Activated naive CD4-positive, alpha-beta T cell (primary cell): ENCODE measurements around the gene USP24.

ENCODE experiments used
- DNase-seq, 4 experiments: peaks; one replicate each; lab custom pipeline; 2025; lab: John Stamatoyannopoulos, UW

The USP24 gene

DNA sequence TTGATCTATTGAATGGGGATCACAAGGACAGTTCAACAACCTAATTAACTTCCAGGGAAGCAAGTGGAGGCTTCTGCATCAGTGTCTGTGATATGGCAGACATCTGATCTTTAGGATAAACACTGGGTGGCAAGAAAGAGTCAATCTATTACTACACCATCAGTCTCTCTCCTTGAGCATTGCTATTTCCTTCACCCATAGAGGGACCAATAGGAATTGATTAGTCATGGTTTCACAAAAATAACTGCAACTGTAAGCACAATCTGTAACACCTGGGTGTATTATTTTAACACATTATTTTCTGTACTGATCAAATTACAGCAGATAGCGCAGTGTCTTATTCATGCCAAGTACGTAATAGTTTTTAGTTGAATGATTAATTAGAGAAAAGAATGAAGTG is 50.3 kb downstream of the USP24 start:
- no peak for DNase-seq

DNA sequence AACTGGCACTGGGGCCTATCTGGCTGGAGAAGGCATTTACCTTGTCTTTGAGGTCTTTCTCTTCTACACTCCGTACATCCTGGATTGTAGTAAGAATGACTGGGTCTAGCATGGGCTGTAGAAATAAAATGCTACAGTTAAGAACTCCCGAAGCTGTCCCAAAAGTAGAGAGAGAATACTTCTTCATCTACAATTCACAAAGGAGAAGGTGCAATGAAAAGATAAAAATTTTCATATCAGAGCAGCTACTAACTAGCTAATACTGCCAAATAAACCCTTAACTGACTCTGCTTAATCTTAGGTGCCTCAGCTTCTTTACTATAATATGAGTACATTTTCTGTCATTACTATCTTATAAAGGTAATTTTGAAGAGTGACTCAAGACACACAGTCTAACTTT is 55.6 kb downstream of the USP24 start:
- DNase-seq = no peak

DNA sequence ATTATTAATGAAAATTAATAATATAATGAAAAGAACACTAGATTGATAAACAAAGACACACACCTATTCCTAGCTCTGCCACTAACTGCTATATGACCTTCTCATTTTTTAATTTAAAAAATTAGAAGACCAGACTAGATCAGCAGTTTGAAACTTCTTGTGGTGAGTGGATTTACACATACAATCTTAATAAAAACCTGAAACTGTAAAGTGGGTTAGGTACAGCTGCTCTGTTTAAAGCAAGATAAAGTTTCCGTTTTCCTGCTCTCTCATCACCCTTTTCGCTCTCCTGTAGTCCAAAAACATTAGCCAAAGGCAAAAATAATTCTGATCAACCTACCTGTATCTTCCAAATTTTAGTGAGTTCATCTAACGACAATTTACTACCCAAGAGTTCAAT is 58.6 kb downstream of the USP24 start:
- no peak for DNase-seq

DNA sequence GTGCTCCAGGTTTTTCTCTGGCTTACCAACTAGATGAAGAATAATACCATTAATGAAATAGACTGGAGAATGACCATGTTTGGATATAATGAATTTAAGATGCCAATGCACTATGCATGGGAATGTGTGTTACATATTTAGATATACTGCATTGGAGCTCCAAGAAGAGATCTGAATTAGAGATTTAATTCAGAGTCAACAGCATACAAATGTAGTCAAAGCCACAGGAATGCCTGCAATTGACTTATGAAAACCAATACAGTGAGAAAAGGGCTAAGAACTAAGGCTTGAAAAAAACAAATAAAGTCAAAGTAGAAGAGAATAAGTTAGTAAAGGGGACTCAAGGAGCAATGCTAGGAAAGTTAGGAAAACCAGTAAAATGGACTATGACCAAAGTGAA is 59.1 kb downstream of the USP24 start:
- no peak for DNase-seq

DNA sequence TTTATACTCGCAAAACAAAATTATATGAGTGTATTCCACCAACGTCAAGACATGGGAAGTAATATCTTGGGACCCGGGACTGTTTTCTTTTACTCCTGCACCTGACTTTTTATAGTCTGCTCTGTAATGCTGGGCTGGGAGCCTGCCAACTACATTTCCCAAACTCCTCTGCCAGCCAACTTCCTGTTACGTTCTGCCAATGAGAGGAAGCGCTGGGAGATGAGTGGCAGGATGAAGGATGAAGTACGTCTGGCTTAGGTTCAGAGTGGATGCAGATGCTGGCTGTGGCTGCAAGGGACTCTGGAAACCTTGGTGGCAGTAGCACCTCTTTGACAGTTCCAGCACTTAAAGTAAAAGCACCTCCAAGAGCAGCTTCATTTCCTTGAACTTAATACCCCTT is 59.6 kb downstream of the USP24 start:
- no peak for DNase-seq

- no peak for DNase-seq
Observed at GRCh38 chr1:55154616-55155015, 60.5 kb downstream of the USP24 start.

DNA sequence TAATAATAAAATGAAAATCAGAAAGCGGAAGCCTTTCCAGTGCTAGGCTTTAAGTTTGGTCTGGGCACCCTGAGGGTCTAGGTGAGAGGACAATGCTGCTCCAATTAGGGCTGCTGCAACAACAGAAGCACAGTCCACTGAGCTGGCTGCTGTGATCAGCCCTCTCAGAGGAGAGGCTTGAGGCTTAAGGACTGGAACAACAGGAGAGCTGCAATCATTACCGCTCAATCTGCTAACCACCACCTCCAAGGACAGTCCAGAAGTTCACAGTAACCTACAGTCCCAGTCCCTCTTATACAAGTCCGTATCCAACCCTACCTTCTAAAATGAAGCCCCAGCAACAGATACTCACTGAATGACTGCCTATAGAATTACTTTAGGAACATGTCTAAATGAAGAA is 62.1 kb downstream of the USP24 start:
- no peak for DNase-seq

GRCh38 chr1:55150880-55151588 is 64.1 kb downstream of the USP24 start:
- no peak for DNase-seq

DNA sequence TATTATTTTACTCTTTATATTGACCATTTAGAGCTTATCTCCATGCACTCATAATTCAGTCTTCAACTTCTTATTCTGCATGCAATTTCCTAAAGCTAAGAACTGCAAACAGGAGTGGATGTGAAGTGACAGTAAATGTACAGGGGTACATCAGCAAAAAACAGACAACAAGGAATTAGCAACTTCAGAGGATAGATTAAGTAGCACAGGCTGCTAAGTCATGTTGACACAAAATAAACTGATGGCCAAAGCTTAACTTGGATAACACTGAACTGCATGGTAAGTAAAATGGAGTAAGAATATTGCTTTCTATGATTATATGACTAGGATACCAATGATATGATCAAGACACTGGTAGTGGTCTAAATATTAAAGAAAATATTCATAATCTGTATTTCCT is 66.5 kb downstream of the USP24 start:
- DNase-seq = no peak

DNA sequence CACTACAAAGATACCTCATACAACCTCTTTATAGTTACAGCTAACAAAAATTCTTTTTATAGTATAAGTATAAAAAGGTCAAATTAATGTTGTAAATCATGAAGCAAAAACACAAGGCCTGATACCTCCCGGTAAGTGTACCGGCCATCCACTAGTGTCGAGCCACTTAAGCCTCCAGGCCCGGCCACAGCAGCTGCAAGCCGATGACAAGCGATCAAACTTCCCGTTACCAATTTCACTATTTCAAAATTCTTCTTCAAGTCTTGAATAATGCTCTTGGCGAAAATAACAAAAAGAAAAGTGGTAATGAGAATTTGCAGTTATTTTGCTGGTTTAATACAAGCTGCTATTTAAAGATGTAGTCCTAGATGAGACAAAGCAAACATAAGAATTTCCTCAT is 67.6 kb downstream of the USP24 start:
- DNase-seq = no peak

GRCh38 chr1:55146781-55147180 is 68.4 kb downstream of the USP24 start:
- DNase-seq = no peak

DNA sequence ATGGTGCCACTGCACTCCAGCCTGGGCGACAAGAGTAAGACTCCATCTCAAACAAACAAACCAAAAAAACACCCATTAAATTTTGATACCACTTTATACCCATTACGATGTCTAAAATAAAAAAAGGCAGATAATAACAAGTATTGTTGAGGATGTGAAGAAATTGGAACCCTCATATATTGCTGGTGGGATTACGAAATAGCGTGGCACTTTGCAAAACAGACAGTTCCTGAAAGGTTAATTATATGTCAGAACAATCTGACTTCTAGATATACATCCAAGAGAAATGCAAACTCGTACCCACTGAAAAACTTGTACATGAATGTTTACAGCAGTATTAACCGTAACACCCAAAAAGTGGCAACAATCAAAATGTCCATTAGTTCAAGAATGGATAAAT is 70.3 kb downstream of the USP24 start:
- no peak for DNase-seq

DNA sequence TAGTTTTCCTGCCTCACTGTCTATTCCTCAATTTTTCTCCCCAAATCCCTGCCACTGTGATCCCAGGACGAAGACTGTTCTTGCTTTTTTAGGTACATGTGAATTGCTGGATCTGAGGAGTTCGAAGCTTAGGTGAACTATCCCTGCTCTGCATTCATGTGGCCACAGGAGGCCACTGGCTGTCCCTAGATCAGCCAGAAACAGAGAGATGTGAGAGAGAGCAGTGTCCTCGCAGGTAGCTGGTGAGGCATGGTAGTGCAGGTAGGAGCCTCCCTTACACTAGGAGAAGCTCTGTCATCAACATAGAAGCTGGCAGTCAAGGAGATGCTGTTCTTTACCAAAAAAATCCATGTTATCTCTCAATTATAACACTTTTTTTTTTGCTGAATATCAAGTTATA is 71.5 kb downstream of the USP24 start:
- DNase-seq = no peak

DNA sequence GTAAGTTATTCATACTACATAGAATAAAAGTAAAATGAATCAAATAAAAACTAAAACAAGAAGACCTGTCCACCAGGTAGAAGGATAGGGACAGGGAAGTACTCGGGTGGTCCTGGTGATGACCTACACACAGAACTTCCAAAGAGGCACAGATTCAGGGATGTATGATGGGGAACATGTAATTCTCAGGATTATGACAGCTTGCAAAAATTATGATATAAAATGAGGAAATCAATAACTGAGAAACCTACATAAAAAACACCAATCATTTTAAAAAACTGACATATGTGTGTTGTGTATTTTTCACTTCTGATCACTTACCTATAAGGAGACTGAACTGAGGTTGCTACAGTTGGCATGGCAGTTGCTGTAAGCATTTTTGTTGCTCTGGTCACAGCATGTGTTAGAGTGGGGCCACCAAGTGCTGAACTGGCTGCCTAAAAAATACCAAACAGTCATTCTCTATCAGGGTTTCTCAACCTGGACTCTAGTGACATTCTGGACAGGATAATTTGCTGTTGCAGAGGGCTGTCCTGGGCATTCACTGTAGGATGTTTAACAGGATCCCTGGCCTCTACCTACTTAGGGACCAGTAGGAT is 73.8 kb downstream of the USP24 start:
- no peak for DNase-seq

DNA sequence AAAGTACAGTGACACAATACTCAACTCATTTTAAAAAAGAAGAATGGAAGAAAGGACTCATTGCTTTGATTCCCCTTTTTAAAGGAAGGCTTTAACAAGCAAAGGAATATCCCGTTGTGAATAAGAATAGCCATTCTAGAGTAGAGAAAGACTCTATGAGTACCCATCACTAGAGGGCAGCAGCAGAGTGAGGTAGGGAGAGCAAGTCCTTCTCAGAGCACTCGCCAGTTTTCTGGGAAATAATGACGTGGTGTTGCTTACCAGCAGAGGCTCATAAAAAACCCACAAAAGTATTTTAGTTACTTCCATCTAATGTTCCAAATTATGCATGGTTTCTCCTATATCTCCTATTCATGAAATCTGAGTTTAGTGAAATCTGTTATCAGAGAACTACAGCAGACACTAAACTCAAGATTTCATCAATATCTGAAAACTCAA is 74.6 kb downstream of the USP24 start:
- peak in 2 of 4 experiments; percentile 14 to 15 for DNase-seq

DNA sequence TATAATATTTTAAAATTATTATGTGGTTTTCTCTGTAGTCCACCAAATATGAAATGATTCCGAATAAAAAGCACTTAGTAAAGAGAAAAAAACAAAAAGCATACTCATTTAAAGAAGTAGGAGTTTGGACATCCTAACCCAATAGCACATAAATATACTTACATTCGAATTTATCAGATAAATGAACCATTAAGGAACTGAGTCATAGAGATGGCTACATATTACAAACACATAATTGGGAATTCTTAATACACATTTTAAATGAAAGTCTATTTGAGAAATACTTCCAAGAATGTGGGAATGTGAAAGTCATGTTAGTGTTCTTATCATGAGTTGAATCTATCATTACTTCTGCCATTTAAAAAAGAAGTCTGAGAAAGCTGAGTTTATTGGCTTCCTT is 75.0 kb downstream of the USP24 start:
- no peak for DNase-seq

- DNase-seq = no peak
Observed at GRCh38 chr1:55138823-55139222, 76.3 kb downstream of the USP24 start.

GRCh38 chr1:55134152-55134808 is 80.9 kb downstream of the USP24 start:
- DNase-seq = no peak

DNA sequence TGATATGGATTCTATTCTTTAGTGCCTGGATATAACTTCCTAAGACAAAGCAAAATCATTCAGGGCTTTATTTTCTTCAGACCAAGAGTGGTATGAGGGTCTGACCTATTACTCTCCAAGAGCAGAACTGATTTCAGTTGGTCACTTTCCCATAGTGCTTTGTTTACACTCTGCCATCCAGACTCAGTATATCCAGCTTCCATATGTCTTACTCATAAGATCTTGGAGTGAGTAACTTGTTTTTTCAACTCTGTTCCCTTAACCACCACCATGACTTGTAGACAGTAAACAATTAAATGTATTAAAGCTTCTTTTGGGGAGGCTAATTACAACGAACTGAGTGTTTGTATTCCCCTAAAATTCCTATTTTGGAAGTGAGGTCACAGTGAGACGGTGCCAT is 83.4 kb downstream of the USP24 start:
- DNase-seq = no peak

DNA sequence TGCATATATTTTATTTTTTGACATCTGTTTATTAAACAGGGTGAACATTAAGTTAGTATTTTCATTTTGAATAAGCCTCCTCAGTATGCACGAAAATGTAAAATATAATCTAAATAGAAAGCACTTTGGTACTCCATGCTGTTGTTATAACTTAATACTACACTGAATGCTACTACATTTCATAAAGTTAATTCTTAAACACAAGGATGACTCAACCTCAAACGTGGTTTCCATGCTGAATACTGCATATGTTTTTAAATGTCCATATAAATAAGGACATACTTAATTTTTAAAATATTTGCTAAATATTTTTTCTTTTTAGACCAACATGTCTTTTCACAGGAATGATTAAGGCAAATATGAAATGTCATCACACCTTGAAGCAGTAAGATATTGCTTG is 83.9 kb downstream of the USP24 start:
- no peak for DNase-seq

DNA sequence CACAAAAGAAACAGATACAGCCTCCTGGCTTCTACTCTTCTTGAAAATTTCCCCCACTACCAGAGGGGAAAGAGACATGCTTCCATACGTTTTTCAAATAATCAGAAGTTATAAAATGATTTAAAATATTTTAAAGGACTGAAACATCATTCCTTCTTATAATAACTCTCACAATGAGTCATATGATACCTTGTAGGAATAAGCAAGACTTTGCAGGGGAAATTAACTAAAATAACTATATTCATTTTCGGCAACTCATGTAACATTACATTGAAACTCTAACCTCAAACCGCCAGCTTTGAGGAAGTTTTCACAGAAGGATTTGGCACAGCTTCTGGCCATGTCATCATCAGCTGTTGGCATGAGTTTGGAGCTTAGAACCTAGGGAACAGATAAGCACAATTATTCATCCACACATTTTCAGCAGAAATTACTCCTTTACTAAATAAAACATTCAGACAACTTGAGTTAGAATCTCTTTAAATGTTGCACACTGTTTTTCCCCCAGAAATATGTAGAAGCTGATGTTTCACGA is 85.9 kb downstream of the USP24 start:
- no peak for DNase-seq

DNA sequence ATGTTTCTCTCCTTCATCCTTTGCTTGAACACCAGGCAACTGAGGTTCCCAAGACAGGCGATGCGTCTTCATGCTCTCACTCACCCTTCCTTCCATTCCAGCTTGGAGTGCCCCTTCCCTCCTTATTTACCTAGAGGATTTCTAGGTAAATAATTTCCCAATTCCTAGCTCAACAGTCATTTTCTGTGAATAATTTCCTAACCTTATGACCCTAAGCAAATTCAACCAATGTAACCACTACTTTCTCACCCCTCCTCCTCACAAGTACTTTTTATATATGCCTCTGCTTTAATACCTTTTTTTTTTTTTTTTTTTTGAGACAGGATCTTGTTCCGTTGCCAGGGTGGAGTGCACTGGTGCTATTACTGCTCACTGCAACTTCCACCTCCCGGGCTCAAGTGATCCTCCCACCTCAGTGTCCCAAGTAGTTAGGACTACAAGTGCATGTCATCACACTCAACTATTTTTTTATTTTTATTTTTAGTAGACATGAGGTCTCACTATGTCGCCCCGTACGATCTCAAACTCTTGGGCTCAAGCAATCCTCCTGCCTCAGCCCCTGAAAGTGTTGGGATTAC is 86.7 kb downstream of the USP24 start:
- DNase-seq = no peak

DNA sequence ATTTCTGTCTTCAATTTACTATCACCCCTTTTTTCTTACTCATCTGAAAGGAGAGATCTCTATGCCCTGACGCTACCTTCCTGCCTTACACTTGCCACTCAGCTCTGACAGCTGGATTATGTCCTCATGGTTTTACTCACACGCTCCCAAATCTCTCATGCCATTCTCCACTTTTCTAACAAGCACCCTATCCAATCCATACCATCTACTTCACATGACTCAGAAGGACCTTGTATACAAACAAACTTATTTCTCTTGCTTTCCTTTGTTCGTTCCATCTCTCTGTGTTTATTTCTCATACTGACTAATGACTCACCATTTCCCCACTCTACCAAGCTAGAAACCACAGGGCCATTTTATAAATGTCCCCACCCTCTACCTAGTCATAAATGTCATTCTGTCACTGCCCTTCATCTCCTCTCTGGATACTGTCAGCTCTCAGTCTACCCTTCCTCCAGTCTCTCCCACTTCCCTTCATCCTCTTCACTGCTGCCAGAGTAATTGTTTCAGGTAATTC is 87.3 kb downstream of the USP24 start:
- no peak for DNase-seq
